ENCODE data around the gene FARSB. TPM values are rescaled to one million over a fixed set of nuclear protein-coding genes. Genes with fewer than 3 reads are reported as not detected.

FARSB gene
- total and polyA plus RNA-seq, 10 donors = 7.8 to 17.4 (median 12.7) TPM

DNA sequence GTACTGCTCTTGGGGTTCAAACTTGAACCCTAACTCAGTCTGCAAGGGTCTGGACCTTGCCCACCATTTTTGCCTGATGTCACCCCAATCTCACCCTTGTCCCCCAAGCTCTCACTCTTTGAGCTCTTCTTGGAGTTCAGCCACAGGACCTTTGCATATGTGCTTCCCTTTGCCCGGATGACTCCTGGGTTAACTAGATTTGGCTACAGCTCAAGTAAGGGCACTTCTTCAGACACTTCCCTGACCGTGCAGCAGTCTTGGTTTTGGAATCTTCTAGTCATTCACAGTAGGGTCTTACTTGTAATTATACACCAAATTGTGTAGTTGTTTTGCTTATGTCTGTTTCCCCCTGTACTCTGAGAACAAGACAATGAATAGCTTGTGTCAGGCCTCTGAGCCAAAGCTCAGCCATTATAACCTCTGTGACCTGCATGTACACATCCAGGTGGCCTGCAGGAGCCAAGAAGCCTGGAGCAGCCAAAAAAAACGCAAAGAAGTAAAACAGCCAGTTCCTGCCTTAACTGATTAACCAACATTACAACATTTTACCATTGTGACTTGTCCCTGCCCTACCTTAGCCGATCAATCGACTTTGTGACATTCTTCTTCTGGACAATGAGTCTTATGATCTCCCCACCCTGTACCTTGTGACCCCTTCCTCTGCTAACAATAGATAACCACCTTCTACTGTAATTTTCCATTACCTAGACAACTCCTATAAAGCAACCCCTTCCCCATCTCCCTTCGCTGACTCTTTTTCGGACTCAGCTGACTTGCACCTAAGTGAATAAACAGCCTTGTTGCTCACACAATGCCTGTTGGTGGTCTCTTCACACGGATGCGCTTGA, 14.5 kb upstream of the FARSB start:
- Histone ChIP-seq H3K27me3 (replicated peaks in 1 of 7) (peaks cover 6 to 55% (median 15%) of the 10 kb centered on the region in 7 donors), H3K9me3 (no peaks in the 10 kb centered on the region)
- WGBS, 5 donors = 78 to 87% (median 82%) methylated on average over 9 of the region's 9 CpGs

DNA sequence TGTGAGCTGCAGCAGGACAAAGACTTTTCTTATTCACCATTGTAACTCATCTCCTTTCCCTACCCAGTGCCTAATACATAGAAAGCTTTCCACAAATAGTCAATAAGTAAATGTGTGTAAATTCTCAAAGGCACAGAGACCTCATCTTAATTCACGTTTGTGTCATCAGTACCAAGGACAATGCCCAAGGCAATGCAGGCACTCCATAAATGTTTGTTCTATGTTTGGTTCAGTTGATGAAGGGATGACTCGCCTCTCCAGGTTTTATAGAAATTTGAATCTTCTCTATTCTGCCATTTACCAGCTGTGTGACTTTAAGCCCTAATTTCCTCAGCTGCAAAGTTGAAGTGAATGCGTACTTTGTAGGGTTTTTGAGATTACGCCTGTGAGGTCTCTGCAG, 13.5 kb upstream of the FARSB start:
- Histone ChIP-seq H3K27ac (peak overlapping the region in 3 of 8 donors; percentile 76 to 79 (median 78)), H3K9me3 (no peaks in the 10 kb centered on the region), H3K4me3 (no peak overlapping the region), H3K4me1 (peaks cover 0 to 24% (median 14%) of the 10 kb centered on the region in 6 donors), H3K27me3 (replicated peaks in 1 of 7) (peaks cover 6 to 48% (median 15%) of the 10 kb centered on the region in 7 donors), H3K36me3 (no peaks in the 10 kb centered on the region)
- 85 to 89% (median 85%) methylated on average over 4 of the region's 4 CpGs for WGBS, 5 donors
- no peak for DNase-seq
- intact Hi-C loops (cut with DNase I; ENCODE audit: low total_unique reads) = no loop called here
- TF ChIP-seq, protein P1, sequence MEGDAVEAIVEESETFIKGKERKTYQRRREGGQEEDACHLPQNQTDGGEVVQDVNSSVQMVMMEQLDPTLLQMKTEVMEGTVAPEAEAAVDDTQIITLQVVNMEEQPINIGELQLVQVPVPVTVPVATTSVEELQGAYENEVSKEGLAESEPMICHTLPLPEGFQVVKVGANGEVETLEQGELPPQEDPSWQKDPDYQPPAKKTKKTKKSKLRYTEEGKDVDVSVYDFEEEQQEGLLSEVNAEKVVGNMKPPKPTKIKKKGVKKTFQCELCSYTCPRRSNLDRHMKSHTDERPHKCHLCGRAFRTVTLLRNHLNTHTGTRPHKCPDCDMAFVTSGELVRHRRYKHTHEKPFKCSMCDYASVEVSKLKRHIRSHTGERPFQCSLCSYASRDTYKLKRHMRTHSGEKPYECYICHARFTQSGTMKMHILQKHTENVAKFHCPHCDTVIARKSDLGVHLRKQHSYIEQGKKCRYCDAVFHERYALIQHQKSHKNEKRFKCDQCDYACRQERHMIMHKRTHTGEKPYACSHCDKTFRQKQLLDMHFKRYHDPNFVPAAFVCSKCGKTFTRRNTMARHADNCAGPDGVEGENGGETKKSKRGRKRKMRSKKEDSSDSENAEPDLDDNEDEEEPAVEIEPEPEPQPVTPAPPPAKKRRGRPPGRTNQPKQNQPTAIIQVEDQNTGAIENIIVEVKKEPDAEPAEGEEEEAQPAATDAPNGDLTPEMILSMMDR (IDR thresholded peaks at IDR 0.05 in 8 of 11, conservative IDR thresholded peaks at IDR 0.05 in 3 of 11) = no peak
- TF ChIP-seq POLR2A (IDR thresholded peaks at IDR 0.05) = no peak
- no peak for TF ChIP-seq POLR2AphosphoS5 (IDR thresholded peaks at IDR 0.05)

More for the DNA sequence above, 14.5 kb upstream of the FARSB start:
- intact Hi-C loops (cut with DNase I; ENCODE audit: low total_unique reads) = no loop called here
- Histone ChIP-seq H3K4me1 (peaks cover 0 to 24% (median 14%) of the 10 kb centered on the region in 6 donors), H3K36me3 (no peaks in the 10 kb centered on the region), H3K4me3 (no peak overlapping the region), H3K27ac (no peak overlapping the region)
- no peak for DNase-seq
- TF ChIP-seq, protein P1 (IDR thresholded peaks at IDR 0.05 in 8 of 11, conservative IDR thresholded peaks at IDR 0.05 in 3 of 11) = no peak
- TF ChIP-seq POLR2AphosphoS5 (IDR thresholded peaks at IDR 0.05) = no peak
- no peak for TF ChIP-seq POLR2A (IDR thresholded peaks at IDR 0.05)

DNA sequence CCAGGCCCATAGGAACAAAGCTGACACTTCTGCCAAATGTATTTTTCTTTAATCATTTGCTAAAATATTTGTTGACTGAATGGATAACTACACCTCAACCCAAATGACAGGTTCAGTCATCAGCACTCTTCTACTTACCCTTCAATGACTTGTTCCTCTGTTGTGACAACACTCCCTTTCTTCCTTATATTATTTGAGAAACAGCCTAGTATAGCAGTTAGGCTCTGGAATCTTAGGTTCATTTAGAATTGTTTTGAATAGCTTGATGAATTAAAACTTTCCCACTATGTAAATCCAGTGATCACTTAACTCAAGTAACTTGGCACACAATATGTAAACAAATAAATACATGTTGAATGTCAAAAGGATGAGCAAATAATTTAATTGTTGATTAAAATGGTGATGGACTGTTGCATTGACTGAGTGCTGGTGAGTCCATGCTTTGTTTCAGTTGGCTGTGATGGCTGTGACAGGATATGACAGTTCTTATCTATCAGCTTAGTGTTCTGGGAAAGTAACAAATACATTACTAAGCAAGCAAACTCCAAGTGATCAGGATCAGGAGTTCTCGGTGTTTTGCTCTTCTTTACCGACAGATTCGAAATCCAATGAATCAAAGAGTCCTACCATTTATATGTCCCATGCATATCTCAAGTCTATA, 12.7 kb upstream of the FARSB start:
- intact Hi-C loops (cut with DNase I; ENCODE audit: low total_unique reads) = no loop called here
- H3K27ac ChIP-seq = peak overlapping the region in 6 of 8 donors; percentile 18 to 79 (median 70)
- peaks cover 6 to 43% (median 10%) of the 10 kb centered on the region in 7 donors for H3K27me3 ChIP-seq (replicated peaks in 1 of 7)
- no peak for TF ChIP-seq POLR2A (IDR thresholded peaks at IDR 0.05)
- TF ChIP-seq, protein P1 (IDR thresholded peaks at IDR 0.05 in 8 of 11, conservative IDR thresholded peaks at IDR 0.05 in 3 of 11) = no peak
- TF ChIP-seq POLR2AphosphoS5 (IDR thresholded peaks at IDR 0.05) = no peak
- 89 to 98% (median 95%) methylated on average over 3 of the region's 3 CpGs for WGBS, 5 donors
- H3K4me1 ChIP-seq = peaks cover 0 to 24% (median 14%) of the 10 kb centered on the region in 6 donors
- no peaks in the 10 kb centered on the region for H3K9me3 ChIP-seq
- no peak for DNase-seq
- no peak overlapping the region for H3K4me3 ChIP-seq
- H3K36me3 ChIP-seq = no peaks in the 10 kb centered on the region

DNA sequence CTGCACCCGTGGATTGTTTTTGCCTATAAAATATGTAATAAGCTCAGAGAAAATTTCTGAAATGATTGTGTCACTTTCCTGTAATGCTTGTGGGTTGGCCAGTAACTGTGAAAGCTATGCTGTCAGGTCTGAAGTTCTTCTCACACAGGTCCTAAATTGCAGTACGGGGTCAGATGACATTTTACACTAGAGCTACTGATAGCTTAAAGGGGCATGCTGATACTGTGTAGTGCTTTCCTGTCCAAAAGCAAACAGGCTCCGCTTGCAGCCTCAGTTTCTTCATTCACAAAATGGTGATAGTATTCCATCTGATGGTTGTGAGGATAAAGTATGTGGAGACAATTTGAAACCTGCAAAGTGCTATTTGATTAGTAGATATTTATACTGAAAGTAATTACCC, 7.6 kb upstream of the FARSB start:
- peak overlapping the region in 2 of 8 donors; percentile 38 to 55 for H3K27ac ChIP-seq
- no peak for DNase-seq
- no peaks in the 10 kb centered on the region for H3K27me3 ChIP-seq (replicated peaks in 1 of 7)
- H3K9me3 ChIP-seq = no peaks in the 10 kb centered on the region
- H3K4me3 ChIP-seq = no peak overlapping the region
- H3K4me1 ChIP-seq = peaks cover 0 to 2% (median 0%) of the 10 kb centered on the region in 6 donors
- TF ChIP-seq POLR2AphosphoS5 (IDR thresholded peaks at IDR 0.05) (no peak), POLR2A (IDR thresholded peaks at IDR 0.05) (no peak)
- TF ChIP-seq, protein P1 (IDR thresholded peaks at IDR 0.05 in 8 of 11, conservative IDR thresholded peaks at IDR 0.05 in 3 of 11) = no peak
- intact Hi-C loops (cut with DNase I; ENCODE audit: low total_unique reads) = no loop called here
- no peaks in the 10 kb centered on the region for H3K36me3 ChIP-seq
- 61 to 83% (median 69%) methylated on average over 3 of the region's 3 CpGs for WGBS, 5 donors
